ENCODE results near the gene EPS8L3. TPM values are rescaled to one million over a fixed set of nuclear protein-coding genes. Genes with fewer than 3 reads are reported as not detected.
"Not testable (repeated sequence)": the region's sequence is repeated elsewhere in the genome, so short reads cannot be mapped to it uniquely, and the experiment has no call there.

Gene EPS8L3
- total RNA-seq, 1 donor, result not detected

DNA sequence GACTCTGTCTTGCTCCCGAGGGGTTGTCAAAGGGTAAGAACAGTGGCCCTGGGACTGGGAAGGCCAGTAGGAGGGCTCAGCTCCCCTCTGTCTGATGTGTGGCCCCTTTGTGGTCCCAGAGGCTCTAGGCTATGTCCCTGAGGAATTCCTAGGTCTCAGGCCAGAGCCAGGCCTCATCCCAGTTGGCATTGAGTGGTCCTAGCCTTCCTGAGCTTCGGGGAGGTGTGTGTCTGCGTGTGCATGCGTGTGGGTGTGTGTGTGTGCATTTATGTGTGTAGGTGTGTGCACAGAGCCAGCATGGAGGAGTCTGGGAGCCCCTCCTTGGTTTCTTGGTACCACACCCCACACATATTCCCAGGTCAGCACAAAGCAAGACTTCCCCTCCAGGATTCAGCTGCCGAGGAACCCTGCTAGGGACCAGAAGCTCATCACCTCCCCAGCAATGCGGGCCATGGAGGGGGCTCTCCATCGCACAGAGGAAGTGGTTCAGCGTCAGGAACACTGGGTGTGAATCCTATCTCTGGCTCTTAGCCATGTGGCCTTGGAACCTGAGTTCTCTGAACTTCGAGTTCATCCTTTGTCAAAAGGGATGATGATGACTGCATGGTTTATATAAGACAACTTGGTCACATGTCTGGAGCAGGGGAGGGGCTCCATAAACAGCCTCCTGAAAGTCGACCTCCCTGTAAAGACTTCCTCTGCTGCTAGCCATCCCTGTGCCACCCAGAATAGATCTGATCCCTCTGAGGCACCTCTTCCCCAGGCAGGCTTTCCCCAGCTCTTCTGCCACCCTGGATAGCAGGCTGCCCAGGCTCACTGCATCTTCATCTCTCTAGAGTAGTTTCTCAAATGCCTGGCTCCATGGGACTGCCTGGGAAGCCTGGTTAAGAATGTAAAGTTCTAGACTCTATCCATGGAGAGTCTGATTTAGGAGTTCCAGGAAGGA, 8.3 kb upstream of the EPS8L3 start:
- DNase-seq (ENCODE audit: low read depth), result no peak
- H3K4me3 ChIP-seq (ENCODE audit: low read depth, low read length), result no peak overlapping the region
- TF ChIP-seq, protein P1, sequence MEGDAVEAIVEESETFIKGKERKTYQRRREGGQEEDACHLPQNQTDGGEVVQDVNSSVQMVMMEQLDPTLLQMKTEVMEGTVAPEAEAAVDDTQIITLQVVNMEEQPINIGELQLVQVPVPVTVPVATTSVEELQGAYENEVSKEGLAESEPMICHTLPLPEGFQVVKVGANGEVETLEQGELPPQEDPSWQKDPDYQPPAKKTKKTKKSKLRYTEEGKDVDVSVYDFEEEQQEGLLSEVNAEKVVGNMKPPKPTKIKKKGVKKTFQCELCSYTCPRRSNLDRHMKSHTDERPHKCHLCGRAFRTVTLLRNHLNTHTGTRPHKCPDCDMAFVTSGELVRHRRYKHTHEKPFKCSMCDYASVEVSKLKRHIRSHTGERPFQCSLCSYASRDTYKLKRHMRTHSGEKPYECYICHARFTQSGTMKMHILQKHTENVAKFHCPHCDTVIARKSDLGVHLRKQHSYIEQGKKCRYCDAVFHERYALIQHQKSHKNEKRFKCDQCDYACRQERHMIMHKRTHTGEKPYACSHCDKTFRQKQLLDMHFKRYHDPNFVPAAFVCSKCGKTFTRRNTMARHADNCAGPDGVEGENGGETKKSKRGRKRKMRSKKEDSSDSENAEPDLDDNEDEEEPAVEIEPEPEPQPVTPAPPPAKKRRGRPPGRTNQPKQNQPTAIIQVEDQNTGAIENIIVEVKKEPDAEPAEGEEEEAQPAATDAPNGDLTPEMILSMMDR (IDR thresholded peaks at IDR 0.05; ENCODE audit: insufficient read depth, low read length), result no peak

DNA sequence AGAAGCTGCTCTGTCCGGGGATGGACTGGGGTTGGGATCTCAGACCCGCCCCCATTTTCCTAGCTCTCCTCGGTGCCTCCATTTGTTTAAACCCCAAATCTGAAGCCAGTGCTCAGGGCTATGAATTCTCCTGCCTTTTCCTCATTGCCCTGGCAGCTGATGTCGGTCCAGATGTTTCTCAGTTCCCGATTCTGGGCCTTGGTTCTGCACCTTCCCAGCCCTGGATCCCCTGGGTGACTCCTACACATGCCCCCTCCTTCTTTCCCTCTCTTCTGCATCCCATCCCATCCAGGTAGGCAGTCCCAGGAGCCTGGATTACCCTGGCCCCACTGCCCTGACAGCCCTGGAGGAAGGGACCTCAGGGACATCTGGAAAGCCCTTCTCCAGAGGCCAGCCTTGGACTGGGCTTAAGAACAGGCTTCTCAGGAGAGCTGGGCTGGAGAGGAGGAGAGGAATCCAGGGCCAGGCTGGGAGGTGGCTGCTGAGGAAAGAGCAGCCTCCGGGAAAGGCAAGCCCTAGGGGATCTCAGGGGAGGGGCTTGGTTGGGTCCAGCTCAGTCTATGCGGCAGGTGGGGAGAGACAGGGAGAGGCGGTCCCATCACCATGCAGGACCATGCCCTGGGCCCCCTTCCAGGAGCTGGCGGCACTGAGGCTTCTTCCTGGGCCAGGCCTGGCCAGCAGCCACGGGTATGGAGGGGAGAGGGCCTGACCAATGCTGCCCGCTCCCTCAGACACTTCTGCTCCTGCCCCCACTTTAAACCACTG, 6.8 kb upstream of the EPS8L3 start:
- TF ChIP-seq, protein P1 (IDR thresholded peaks at IDR 0.05; ENCODE audit: insufficient read depth, low read length), result no peak
- no peak for DNase-seq (ENCODE audit: low read depth)
- no peak overlapping the region for H3K4me3 ChIP-seq (ENCODE audit: low read depth, low read length)

DNA sequence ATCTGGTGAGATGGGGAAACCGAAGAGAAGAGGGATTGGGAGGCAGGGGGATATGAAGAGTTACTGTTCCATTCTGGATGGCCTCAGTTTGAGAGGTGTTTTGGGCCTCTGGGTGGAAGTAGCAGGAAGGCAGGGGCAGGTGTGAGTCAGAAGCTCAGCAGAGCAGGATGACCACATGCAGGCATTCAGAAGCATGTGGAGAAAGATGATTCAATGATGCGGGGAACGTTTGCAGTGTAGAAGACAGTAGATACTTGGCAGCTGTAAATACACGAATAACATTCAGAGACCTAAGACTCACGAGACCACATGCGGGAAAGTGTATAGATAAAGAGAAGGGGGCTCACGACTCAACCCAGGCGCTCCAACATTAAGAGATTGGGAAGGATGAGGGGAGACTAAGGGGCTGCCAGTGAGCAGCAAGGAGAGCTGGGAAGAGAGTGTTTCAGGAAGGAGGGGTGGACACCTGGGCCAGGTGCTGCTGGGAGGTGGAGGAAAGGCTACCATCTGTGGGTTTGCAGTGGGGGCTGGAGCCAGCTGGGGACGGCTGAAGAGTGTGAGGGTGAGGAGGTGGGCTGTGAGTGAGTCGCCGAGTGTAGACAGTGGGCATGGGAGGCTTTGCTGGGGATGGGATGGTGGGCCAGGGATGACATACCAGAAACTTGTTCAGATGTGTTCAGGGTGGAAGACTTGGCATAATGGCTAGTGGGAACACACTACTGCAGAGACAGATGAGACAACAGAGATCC, 5.8 kb upstream of the EPS8L3 start:
- DNase-seq (ENCODE audit: low read depth), result peak; percentile 48
- H3K4me3 ChIP-seq (ENCODE audit: low read depth, low read length), result no peak overlapping the region
- TF ChIP-seq, protein P1 (IDR thresholded peaks at IDR 0.05; ENCODE audit: insufficient read depth, low read length), result no peak

DNA sequence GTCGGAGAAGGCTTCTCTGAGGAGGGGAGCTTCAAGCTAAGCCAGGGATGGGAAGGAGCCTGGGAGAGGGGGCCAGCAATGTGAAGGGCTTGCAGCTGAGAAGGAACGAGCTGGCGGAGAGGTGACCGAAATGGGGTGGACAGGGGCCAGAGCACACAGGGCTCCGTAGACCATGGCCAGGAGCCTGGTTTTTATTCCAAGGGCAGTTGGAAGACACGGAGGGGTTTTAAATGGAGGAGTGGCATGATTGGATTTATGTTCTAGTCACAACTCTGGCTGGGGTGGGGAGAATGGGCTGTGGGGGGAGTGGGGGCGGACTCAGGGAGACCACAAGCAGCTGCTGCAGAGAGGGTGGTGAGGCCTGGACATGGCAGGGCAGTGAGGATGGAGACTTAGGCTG, 5.1 kb upstream of the EPS8L3 start:
- H3K4me3 ChIP-seq (ENCODE audit: low read depth, low read length), result no peak overlapping the region
- TF ChIP-seq, protein P1 (IDR thresholded peaks at IDR 0.05; ENCODE audit: insufficient read depth, low read length), result no peak
- DNase-seq (ENCODE audit: low read depth), result no peak

DNA sequence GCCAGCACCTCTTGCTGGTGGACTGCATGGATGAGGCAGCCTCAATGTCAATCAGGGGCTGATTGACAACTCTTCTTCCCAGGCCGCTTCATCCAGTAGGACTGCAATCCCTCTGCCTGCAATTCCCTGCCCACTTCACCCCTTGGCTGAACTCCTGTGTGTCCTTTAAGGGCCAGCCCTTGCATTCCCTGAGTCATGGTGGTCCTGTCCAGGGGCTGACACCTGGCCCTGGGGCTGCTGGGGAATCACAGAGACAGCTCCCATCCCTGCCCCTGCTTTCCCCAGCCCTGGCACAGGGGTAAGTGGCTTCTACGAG, 4.6 kb upstream of the EPS8L3 start:
- TF ChIP-seq, protein P1 (IDR thresholded peaks at IDR 0.05; ENCODE audit: insufficient read depth, low read length), result no peak
- H3K4me3 ChIP-seq (ENCODE audit: low read depth, low read length), result no peak overlapping the region
- DNase-seq (ENCODE audit: low read depth), result no peak

DNA sequence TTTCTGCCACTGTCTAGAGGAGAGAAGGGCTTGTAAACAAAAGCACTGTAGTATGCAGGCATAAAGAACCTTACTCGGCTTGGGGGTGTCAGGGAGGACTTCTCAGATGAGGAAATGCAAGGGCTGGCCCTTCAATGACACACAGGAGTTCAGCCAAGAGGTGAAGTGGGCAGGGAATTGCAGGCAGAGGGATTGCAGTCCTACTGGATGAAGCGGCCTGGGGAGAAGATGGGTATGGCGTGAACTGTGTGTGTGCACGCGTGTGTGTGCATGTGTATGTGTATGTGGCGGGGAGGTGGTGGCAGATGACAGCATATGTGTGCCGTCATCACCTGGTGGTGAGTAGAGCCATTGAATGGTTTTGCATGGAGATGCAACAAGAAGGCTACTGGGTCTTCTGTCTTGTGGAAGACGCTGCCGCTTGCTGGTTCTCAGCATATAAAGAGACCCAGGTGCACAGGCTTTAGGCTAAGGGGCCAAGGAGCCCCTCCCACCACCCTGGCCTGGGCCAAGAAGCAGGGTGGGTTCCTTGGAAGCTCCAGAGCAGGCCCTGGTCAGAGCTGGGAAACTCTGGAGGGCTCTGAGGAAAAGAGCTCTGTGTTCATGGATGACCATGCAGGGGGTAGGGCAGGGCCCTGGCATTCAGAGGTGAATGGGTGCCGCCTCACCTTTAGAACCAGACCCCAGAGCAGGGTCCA, 4.1 kb upstream of the EPS8L3 start:
- no peak for DNase-seq (ENCODE audit: low read depth)
- no peak overlapping the region for H3K4me3 ChIP-seq (ENCODE audit: low read depth, low read length)
- TF ChIP-seq, protein P1 (IDR thresholded peaks at IDR 0.05; ENCODE audit: insufficient read depth, low read length), result no peak

DNA sequence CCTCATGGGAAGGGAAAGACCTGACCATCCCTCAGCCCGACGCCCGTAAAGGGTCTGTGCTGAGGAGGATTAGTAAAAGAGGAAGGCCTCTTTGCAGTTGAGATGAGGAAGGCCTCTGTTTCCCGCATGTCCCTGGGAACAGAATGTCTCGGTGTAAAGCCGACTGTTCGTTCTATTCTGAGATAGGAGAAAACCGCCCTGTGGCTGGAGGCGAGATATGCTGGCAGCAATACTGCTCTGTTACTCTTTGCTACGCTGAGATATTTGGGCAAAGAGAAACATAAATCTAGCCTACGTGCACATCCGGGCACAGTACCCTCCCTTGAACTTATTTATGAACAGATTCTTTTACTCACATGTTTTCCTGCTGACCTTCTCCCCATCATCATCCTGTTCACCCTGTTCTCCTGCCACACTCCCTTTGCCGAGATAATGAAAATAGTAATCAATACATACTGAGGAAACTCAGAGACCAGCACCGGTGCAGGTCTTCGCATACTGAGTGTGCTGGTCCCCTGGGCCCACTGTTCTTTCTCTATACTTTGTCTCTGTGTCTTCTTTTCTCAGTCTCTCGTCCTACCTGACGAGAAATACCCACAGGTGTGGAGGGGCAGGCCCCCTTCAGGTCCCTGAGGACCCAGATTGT, 3.4 kb upstream of the EPS8L3 start:
- not testable (repeated sequence) for H3K4me3 ChIP-seq (ENCODE audit: low read depth, low read length); DNase-seq (ENCODE audit: low read depth)

All from fibroblast of the aortic adventitia (primary cell).